AG04449 (cell line): ENCODE data around the gene CLEC14A.
A peak's percentile ranks its signal among the peaks of the same experiment; 100 is the strongest.

Source experiments
- CTCF ChIA-PET: fragments of 350-600 bp; formaldehyde crosslinking; extraction: SDS; loops from one replicate; lab custom pipeline; 2021; ENCODE audit warnings: antibody characterized with exemption; lab: Yijun Ruan, JAX
- POLR2A ChIA-PET: fragments of 400-600, 350-600 bp; formaldehyde crosslinking; extraction: SDS; loops from one replicate; lab custom pipeline; 2020; ENCODE audit warnings: antibody characterized with exemption, inconsistent platforms; lab: Yijun Ruan, JAX
- DNase-seq: peaks from one replicate; pipeline ENCODE4 v3.0.0-alpha.2; 2010; ENCODE audit warnings: low read depth, low spot score
- H3K4me3 ChIP-seq: 2 replicates; pipeline ENCODE4 v1.5.1; 2011; ENCODE audit warnings: low read depth, mild to moderate bottlenecking, control low read depth, low read length
- TF ChIP-seq, protein P1 (sequence below): IDR thresholded peaks from one replicate; pipeline ENCODE4 v1.5.1; 2011; ENCODE audit warnings: mild to moderate bottlenecking, moderate library complexity, low read length, control low read depth, inconsistent platforms; ENCODE audit not compliant: insufficient read depth; ENCODE audit errors: missing control alignments

The CLEC14A gene

DNA sequence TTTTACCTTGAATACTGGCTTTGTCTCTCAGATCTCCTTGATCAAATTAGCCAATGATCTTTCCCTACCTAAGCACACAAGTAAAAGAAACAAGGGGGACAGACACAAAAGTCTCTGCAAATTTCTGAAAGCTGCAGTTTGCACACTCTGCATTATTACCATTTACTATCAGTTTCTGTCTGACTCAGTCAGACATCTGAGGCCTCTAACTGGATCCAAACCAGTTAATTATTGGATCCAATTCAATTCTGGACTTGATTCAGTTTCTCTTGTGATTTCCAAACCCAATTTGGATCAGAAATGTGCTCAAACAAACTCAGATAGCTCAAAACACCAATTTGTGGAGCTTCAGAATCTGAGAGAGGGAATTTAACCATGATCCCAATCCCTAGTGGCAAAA, 31.6 kb downstream of the CLEC14A start:
- no peak for DNase-seq
- POLR2A ChIA-PET = no interaction called here
- CTCF ChIA-PET = interaction anchor here (1.0 to 1.1 kb wide), 2 partner anchors 11 to 13 kb away, joined by 3 read pairs; no protein-coding TSS in a partner anchor
- H3K4me3 ChIP-seq = no peak overlapping the region
- TF ChIP-seq, protein P1, sequence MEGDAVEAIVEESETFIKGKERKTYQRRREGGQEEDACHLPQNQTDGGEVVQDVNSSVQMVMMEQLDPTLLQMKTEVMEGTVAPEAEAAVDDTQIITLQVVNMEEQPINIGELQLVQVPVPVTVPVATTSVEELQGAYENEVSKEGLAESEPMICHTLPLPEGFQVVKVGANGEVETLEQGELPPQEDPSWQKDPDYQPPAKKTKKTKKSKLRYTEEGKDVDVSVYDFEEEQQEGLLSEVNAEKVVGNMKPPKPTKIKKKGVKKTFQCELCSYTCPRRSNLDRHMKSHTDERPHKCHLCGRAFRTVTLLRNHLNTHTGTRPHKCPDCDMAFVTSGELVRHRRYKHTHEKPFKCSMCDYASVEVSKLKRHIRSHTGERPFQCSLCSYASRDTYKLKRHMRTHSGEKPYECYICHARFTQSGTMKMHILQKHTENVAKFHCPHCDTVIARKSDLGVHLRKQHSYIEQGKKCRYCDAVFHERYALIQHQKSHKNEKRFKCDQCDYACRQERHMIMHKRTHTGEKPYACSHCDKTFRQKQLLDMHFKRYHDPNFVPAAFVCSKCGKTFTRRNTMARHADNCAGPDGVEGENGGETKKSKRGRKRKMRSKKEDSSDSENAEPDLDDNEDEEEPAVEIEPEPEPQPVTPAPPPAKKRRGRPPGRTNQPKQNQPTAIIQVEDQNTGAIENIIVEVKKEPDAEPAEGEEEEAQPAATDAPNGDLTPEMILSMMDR = no peak

DNA sequence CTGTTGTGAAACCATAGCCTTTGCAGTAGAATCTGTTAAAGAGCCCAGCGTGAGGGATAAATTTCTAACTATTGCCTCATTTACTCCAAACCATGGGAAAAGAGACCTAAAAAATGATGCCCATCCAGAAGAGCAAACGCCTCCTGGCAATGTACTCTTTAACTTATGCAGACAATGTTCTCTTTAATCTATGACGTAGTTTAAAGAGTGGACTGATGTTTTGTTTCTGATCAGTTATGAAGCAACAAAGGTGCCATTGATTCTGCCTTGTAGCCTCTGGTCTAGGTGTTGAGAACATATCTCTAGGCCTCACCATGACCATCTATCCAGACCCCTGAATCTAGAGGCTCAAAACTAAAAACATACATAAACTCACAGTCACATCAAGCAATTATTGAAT, 34.8 kb downstream of the CLEC14A start:
- ChIA-PET CTCF (interaction anchor here (1.2 kb wide), 2 partner anchors 9 to 10 kb away, joined by 3 to 5 read pairs; no protein-coding TSS in a partner anchor), POLR2A (interaction anchor here (0.5 to 0.6 kb wide), 2 partner anchors 137 to 272 kb away, joined by 3 read pairs; no protein-coding TSS in a partner anchor)
- H3K4me3 ChIP-seq = no peak overlapping the region
- no peak for DNase-seq
- TF ChIP-seq, protein P1 = no peak

DNA sequence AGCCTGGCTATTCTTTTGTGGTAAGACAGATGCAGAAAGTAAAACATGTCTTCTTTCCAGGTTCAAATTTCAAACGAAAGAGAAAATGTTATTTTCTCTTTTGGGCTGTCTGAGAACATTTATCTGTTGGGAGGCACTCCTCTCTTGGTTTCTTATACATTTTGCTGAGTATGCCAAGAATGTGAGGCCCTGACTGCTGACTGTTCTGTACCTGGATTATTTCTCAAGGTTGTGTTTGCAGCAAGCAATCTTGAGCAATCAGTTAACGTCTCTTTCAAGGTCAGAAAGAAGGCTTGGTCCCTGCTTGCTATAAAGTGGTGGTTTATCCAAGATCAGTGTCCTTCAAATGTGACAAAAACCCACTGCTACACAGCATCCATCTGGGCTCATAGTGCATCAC, 38.3 kb downstream of the CLEC14A start:
- POLR2A ChIA-PET = no interaction called here

DNA sequence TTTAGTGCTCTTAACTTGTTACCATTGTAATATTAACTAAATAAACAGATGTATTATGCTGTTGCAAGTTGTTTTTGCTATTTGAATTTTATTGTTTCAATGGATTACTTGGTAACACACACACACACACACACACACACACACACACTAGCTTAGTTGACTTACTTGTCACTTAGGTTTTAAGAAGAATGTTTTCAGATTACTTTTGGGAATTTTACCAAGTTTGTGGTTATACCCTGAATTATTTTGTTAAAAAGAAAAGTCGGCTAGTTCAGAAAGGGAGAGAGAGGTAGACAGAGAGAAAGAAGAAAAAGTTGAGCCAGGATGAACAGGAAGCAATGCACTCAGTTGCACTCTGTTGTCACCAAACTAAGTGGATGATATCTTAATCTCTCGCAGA, 42.9 kb downstream of the CLEC14A start:
- ChIA-PET CTCF (no interaction called here), POLR2A (no interaction called here)
- no peak for DNase-seq
- peak overlapping the region; percentile 0 for H3K4me3 ChIP-seq
- TF ChIP-seq, protein P1 = no peak

More for the DNA sequence above, 38.3 kb downstream of the CLEC14A start:
- no peak for DNase-seq
- no peak overlapping the region for H3K4me3 ChIP-seq
- CTCF ChIA-PET = no interaction called here
- TF ChIP-seq, protein P1 = no peak

DNA sequence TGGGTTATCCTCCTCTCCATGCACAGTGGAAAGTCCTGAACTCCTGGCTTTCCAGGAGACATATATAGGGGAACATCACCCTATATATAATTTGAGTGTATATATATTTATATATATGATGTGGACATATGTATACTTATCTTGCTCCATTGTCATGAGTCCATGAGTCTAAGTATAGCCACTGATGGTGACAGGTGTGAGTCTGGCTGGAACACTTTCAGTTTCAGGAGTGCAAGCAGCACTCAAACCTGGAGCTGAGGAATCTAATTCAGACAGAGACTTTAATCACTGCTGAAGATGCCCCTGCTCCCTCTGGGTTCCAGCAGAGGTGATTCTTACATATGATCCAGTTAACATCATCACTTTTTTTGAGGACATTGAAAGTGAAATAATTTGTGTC, 43.8 kb downstream of the CLEC14A start:
- no peak for DNase-seq
- CTCF ChIA-PET = interaction anchor here (1.0 to 1.5 kb wide), 4 partner anchors 8 to 511 kb away, joined by 3 read pairs; no protein-coding TSS in a partner anchor
- POLR2A ChIA-PET = no interaction called here
- TF ChIP-seq, protein P1 = no peak
- H3K4me3 ChIP-seq = peak overlapping the region; percentile 81

DNA sequence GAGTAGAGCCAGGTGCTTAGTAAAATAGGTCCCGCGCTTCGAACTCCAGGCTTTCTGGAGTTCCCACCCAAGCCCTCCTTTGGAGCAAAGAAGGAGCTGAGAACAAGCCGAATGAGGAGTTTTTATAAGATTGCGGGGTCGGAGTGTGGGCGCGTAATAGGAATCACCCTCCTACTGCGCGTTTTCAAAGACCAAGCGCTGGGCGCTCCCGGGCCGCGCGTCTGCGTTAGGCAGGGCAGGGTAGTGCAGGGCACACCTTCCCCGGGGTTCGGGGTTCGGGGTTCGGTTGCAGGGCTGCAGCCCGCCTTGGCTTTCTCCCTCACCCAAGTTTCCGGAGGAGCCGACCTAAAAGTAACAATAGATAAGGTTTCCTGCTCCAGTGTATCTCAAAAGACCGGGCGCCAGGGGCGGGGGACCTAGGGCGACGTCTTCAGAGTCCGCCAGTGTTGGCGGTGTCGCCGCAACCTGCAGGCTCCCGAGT, 44.6 kb downstream of the CLEC14A start:
- no peak for DNase-seq
- TF ChIP-seq, protein P1 = no peak
- peak overlapping the region; percentile 81 for H3K4me3 ChIP-seq
- CTCF ChIA-PET = interaction anchor here (0.7 to 2.2 kb wide), 16 partner anchors 9 to 656 kb away, joined by 3 to 6 read pairs (median 3); no protein-coding TSS in a partner anchor
- POLR2A ChIA-PET = interaction anchor here (0.6 to 1.9 kb wide), 2 partner anchors 193 to 342 kb away, joined by 3 to 7 read pairs; no protein-coding TSS in a partner anchor
